GM12878 (cell line): ENCODE data around the gene DNAJB6.

Experiments
- CREB1 ChIP-seq: IDR thresholded peaks from 2 replicates; pipeline ENCODE4 v1.6.1; 2012; ENCODE audit warnings: low read depth, mild to moderate bottlenecking, inconsistent platforms
- ELK1 ChIP-seq: IDR thresholded peaks from 2 replicates; pipeline ENCODE4 v1.6.1; 2012; ENCODE audit warnings: low read depth, low read length, improper control_type of control experiment
- GABPA ChIP-seq: IDR thresholded peaks from 2 replicates; pipeline ENCODE4 v1.6.1; 2014; ENCODE audit warnings: antibody characterized with exemption, low read depth, mild to moderate bottlenecking, inconsistent platforms
- JUND ChIP-seq: IDR thresholded peaks from 2 replicates; pipeline ENCODE4 v1.6.1; 2012; ENCODE audit warnings: low read depth, mild to moderate bottlenecking, low read length, improper control_type of control experiment, moderate library complexity
- POLR2A ChIP-seq: IDR thresholded peaks from 2 replicates; pipeline ENCODE4 v1.6.1; 2011; ENCODE audit warnings: low read depth, mild to moderate bottlenecking, low read length
- RELA ChIP-seq: fragments of 450-650 bp; IDR thresholded peaks from 2 replicates; pipeline ENCODE4 v1.8.0; 2014; ENCODE audit warnings: borderline replicate concordance; ENCODE audit not compliant: partially characterized antibody
- SRF ChIP-seq, 2 experiments: IDR thresholded peaks; 2 replicates each; pipeline ENCODE4 v1.6.1; 2011; ENCODE audit warnings: low read depth in 2 of 2, low read length in 2 of 2, mild to moderate bottlenecking in 1 of 2, moderate library complexity in 1 of 2
- TAF1 ChIP-seq: IDR thresholded peaks from 2 replicates; pipeline ENCODE4 v1.6.1; 2011; ENCODE audit warnings: mild to moderate bottlenecking, low read depth, low read length, borderline replicate concordance
- TF ChIP-seq, protein P1 (sequence below): IDR thresholded peaks from 2 replicates; pipeline ENCODE4 v1.6.1; 2012; ENCODE audit warnings: low read depth, low read length, improper control_type of control experiment

DNA sequence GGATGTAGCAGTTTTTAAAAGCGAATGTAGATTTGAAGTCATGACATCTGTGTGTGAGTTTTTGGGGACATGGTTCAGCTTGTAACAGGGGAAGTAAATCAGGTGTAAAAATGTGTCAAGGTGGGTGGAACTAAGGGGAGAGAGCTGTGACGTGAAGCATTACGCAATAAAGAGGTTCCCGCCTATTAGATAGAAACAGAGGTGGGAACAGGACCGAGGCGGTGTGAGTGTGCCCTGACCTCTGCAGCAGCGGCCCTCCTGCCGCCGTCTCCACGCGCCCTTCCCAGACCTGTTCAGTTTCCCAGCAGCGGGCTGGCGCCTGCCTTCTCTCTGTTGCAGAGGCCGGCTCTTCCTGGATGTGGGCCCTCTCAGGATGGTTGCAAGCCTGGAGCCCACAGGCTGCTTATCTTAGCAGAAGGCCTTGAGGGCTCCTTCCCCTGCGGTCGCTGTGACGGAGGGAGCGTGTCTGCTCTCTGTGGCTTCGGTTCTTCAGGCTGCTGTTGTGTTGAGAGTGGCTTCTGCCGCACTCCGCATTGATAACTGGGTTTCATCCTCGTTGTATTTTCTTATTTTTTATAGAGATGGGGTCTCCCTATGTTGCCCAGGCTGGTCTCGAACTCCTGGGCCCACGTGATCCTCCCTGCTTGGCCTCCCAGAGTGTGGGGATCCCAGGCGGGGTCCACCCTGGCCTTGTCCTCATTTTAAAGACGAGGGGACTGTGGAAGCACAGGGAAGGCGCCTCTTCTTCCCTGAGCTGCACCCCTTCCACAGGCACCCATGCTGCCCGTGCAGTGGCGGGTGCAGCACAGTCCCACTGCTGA, 65.0 kb downstream of the DNAJB6 start:
- TF ChIP-seq JUND (no peak), POLR2A (no peak), ELK1 (no peak), SRF (IDR thresholded peaks at IDR 0.05; ENCODE audit: low read depth in 2 of 2, low read length in 2 of 2) (no peak), TAF1 (no peak), RELA (no peak), GABPA (no peak), CREB1 (no peak)
- TF ChIP-seq, protein P1, sequence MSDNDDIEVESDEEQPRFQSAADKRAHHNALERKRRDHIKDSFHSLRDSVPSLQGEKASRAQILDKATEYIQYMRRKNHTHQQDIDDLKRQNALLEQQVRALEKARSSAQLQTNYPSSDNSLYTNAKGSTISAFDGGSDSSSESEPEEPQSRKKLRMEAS, result no peak
